Breast epithelium (tissue), 4 donors: ENCODE data around the gene TIAM2. TPM values are rescaled to one million over a fixed set of nuclear protein-coding genes. Genes with fewer than 3 reads are reported as not detected.

Experiments
- DNase-seq, 2 donors: peaks; one replicate each; pipeline ENCODE4 v3.0.0-alpha.2; 2019; ENCODE audit warnings: low spot score in 2 of 2
- H3K27ac ChIP-seq, 2 donors: fragments of 200-600 bp; sonication (generic) in 1 of 2; one replicate each; pipeline ENCODE4 v1.5.1; 2016 to 2019; ENCODE audit warnings: mild to moderate bottlenecking in 1 of 2
- H3K27me3 ChIP-seq, 2 donors: fragments of 200-600 bp; sonication (generic) in 1 of 2; one replicate each; pipeline versions ENCODE4 v1.5.1 to v1.6.0; 2017 to 2019; ENCODE audit warnings: control low read depth in 1 of 2, mild to moderate bottlenecking in 1 of 2
- H3K36me3 ChIP-seq: fragments of 200-600 bp; one replicate; pipeline ENCODE4 v1.5.1; 2019
- H3K4me1 ChIP-seq, 2 donors: fragments of 200-600 bp; sonication (generic); one replicate each; pipeline ENCODE4 v1.5.1; 2016 to 2019; ENCODE audit warnings: control low read depth in 1 of 2
- H3K4me3 ChIP-seq, 3 donors: fragments of 200-600 bp; sonication (generic); 1 replicate in 2 of 3; 2 replicates in 1 of 3; pipeline ENCODE4 v1.5.1; 2016 to 2019; ENCODE audit warnings: mild to moderate bottlenecking in 3 of 3, moderate library complexity in 2 of 3
- H3K9me3 ChIP-seq, 2 donors: fragments of 200-600 bp; sonication (generic) in 1 of 2; one replicate each; pipeline ENCODE4 v1.5.1; 2016 to 2019; ENCODE audit warnings: control low read depth in 1 of 2
- CTCF ChIP-seq, 3 donors: fragments of 450-650 bp; IDR thresholded peaks; one replicate each; pipeline ENCODE4 v1.5.1; 2016 to 2017; ENCODE audit warnings: antibody characterized with exemption in 3 of 3, mild to moderate bottlenecking in 3 of 3, moderate library complexity in 3 of 3
- POLR2A ChIP-seq: fragments of 450-650 bp; IDR thresholded peaks from one replicate; pipeline ENCODE4 v1.6.1; 2016; ENCODE audit warnings: antibody characterized with exemption, mild to moderate bottlenecking, moderate library complexity
- POLR2AphosphoS5 ChIP-seq, 3 donors: sonication (generic); formaldehyde crosslinking; IDR thresholded peaks; one replicate each; pipeline ENCODE4 v1.6.1; 2017; ENCODE audit warnings: antibody characterized with exemption in 3 of 3
- intact Hi-C: fragments of 100-400 bp; cut with DNase I; formaldehyde crosslinking; loops from one replicate; pipeline ENCODE4 v1.15.1; 2023; ENCODE audit warnings: low total_unique reads
- total RNA-seq, 3 donors: library from RNA; depleted of rRNA; stranded (reverse); fragments of >200 nt; gene quantifications; one replicate each; pipeline ENCODE4 v1.1.0, GENCODE V29; 2016

Gene TIAM2
- total RNA-seq, 3 donors from 2014 or later: 5.8 to 32.3 (median 12.8) TPM

DNA sequence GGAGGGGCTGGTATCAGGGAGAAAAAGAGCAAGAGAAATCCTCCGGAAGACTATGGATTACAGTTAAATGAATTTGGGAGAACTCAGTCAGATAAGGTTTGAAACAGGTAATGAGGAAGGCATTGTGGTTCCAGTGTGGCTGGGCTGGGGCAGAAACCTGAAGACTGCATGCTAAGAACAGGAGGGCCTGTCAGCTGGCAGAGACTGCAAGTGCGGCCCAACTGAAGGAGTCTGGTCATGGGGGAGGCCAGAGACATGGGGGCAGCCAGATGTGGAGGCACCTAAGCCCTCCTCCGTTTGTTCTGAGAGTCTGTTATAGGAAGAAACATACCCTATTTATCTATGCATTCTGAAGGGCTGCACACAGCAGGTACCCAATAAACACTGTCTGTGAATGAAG, 302.6 kb downstream of the TIAM2 start:
- Histone ChIP-seq H3K4me1 (no peaks in the 10 kb centered on the region), H3K27ac (no peak overlapping the region), H3K4me3 (no peak overlapping the region), H3K36me3 (no peaks in the 10 kb centered on the region), H3K27me3 (no peaks in the 10 kb centered on the region), H3K9me3 (no peaks in the 10 kb centered on the region)
- intact Hi-C loops: no loop called here
- DNase-seq: no peak
- TF ChIP-seq POLR2A: no peak
- no peak for TF ChIP-seq POLR2AphosphoS5 (IDR thresholded peaks at IDR 0.05)
- TF ChIP-seq CTCF (IDR thresholded peaks at IDR 0.05): no peak

DNA sequence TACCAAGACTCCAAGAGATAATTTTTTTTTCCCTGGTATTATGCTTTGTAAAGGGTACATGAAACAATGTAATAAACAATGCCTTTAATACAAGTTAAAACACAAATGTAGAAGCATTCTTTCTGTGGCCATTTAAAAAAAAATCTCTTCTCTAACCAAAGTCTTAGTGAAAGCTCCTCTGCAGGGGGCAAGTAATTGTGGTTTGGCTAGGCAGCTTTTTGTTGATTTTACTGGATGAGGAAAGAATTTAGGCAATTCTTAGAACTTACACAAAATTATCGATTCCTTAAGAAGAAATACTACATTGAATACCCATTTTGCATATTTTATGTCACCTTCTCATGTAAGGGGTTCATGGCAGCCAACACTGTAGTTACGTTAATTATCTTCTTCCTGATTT, 306.8 kb downstream of the TIAM2 start:
- Histone ChIP-seq H3K9me3 (no peaks in the 10 kb centered on the region), H3K4me1 (no peaks in the 10 kb centered on the region), H3K27me3 (no peaks in the 10 kb centered on the region), H3K4me3 (no peak overlapping the region), H3K36me3 (no peaks in the 10 kb centered on the region), H3K27ac (no peak overlapping the region)
- TF ChIP-seq CTCF (IDR thresholded peaks at IDR 0.05): no peak
- TF ChIP-seq POLR2A: no peak
- TF ChIP-seq POLR2AphosphoS5 (IDR thresholded peaks at IDR 0.05): no peak
- no peak for DNase-seq
- intact Hi-C loops: no loop called here

DNA sequence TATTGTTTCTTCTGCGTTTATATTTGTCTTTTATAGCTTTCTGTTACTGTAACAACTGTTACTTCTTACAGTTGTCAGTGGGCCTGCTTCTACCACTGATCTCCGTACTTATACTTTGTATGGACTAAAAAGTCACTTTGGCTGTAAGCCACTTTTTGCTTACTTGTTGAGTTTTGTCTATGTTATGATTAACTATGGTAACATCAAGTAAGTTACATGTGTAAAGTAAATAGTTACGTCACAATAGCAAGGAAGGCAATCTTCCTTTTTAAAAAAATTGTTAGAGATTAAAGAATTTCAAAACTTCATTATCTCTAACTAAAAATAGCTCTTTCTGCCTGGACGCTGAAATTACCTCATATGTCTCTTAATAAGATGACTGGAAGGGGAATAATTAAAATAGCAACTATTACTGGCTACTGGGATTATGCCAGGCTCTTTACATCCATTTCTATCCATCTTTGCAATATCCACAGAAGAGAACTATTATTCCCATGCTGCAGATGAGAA, 308.3 kb downstream of the TIAM2 start:
- DNase-seq: no peak
- Histone ChIP-seq H3K27ac (no peak overlapping the region), H3K27me3 (no peaks in the 10 kb centered on the region), H3K4me3 (no peak overlapping the region), H3K9me3 (no peaks in the 10 kb centered on the region), H3K36me3 (no peaks in the 10 kb centered on the region), H3K4me1 (no peaks in the 10 kb centered on the region)
- TF ChIP-seq POLR2AphosphoS5 (IDR thresholded peaks at IDR 0.05) (no peak), POLR2A (no peak), CTCF (IDR thresholded peaks at IDR 0.05) (no peak)
- intact Hi-C loops: no loop called here

- no peaks in the 10 kb centered on the region for H3K9me3 ChIP-seq
- TF ChIP-seq POLR2AphosphoS5 (IDR thresholded peaks at IDR 0.05): no peak
- TF ChIP-seq CTCF (IDR thresholded peaks at IDR 0.05): no peak
- no peak for DNase-seq
- intact Hi-C loops: no loop called here
- no peaks in the 10 kb centered on the region for H3K36me3 ChIP-seq
- no peak overlapping the region for H3K27ac ChIP-seq
- H3K4me1 ChIP-seq: no peaks in the 10 kb centered on the region
- no peaks in the 10 kb centered on the region for H3K27me3 ChIP-seq
- no peak overlapping the region for H3K4me3 ChIP-seq
These were observed 311.8 kb downstream of the TIAM2 start for GRCh38 chr6:155306958-155307357.
